Pancreas (tissue), 10 donors: ENCODE measurements around the gene KHDC1L. TPM values are rescaled to one million over a fixed set of nuclear protein-coding genes. Genes with fewer than 3 reads are reported as not detected.

Experiments
- ATAC-seq, 4 donors: fragments of 200-7000 bp; cut with Tn5 transposase; one replicate each; pipeline versions ENCODE4 v1.8.0 to v1.9.1; 2020; ENCODE audit warnings: mild to moderate bottlenecking in 4 of 4, moderate library complexity in 4 of 4
- DNase-seq, 6 donors: peaks; one replicate each; pipeline ENCODE4 v3.0.0-alpha.2; 2020
- FAIRE-seq: peaks from 2 replicates; lab custom pipeline; 2012; peaks lifted over from hg19 to GRCh38; lab: Jason Lieb, UNC
- H3K27ac ChIP-seq, 4 donors: fragments of 200-600 bp; sonication (generic); 1 replicate in 3 of 4; 2 replicates in 1 of 4; pipeline versions ENCODE4 v1.5.0 to v1.8.0; 2020
- H3K27me3 ChIP-seq, 4 donors: fragments of 200-600 bp; one replicate each; pipeline ENCODE4 v1.8.0; 2021
- H3K36me3 ChIP-seq, 3 donors: fragments of 200-600 bp; sonication (generic) in 1 of 3; one replicate each; pipeline versions ENCODE4 v1.5.0 to v1.8.0; 2020 to 2021
- H3K4me1 ChIP-seq, 3 donors: fragments of 200-600 bp; one replicate each; pipeline ENCODE4 v1.8.0; 2021
- H3K4me3 ChIP-seq, 4 donors: fragments of 200-600 bp; sonication (generic) in 2 of 4; one replicate each; pipeline versions ENCODE4 v1.5.0 to v1.8.0; 2020 to 2021
- H3K9me3 ChIP-seq, 4 donors: fragments of 200-600 bp; one replicate each; pipeline ENCODE4 v1.8.0; 2021
- WGBS, 2 donors: extraction: QIAGEN DNeasy Blood & Tissue Kit; methylation state at CpG; one replicate each; pipeline ENCODE4 v1.1.7; 2013; 5-methylcytosine and 5-hydroxymethylcytosine counted together
- intact Hi-C, 3 donors: fragments of 100-400 bp; cut with DNase I; formaldehyde crosslinking; loops; one replicate each; pipeline versions ENCODE4 v1.11.1 to v1.14.2; 2022
- polyA plus RNA-seq, 2 donors: library from polyadenylated mRNA; stranded (reverse); fragments of 200-250 nt; gene quantifications; one replicate each; pipeline ENCODE4 v1.2.3, GENCODE V29; 2013
- total RNA-seq, 6 donors: library from RNA; stranded (reverse); fragmentation: NEBNext Ultra II Directional in 4 of 6; extraction: Animal tissue kit (Norgen Biotek cat#: 25700) in 4 of 6; gene quantifications; one replicate each; pipeline versions ENCODE4 v1.2.1 to v1.2.4, GENCODE V29; 2021 to 2023
- TF ChIP-seq, protein P1 (sequence below), 4 donors: fragments of 200-600 bp; sonication (generic) in 3 of 4; IDR thresholded peaks; one replicate each; pipeline versions ENCODE4 v1.5.0 to v1.8.0; 2021; ENCODE audit warnings: antibody characterized with exemption in 4 of 4
- donor health status: healthy with polysubstance abuse.
- donor health status: DM: no; HTN: no; CAD: no; lungs with moderate emphysema.
- donor health status: DM: no; HTN: no; CAD: no.
- donor health status: control.
- donor health status: control.
- donor health status: Bipolar disorder and iron deficiency.
- donor health status: DM: yes; HTN: yes; CAD: no.
- donor health status: DM: no; HTN: no; CAD: no.
- donor health status: DM: no; HTN: no; CAD: no.
- donor health status: DM: yes; HTN: yes; CAD: no.

The KHDC1L gene
- total and polyA plus RNA-seq, 8 donors, result 0.28 to 0.38 TPM; not detected in 6

- intact Hi-C loops, result no loop called here
- H3K9me3 ChIP-seq, result no peaks in the 10 kb centered on the region
- 75 to 79% methylated on average over 3 of the region's 3 CpGs for WGBS, 2 donors
- no peaks in the 10 kb centered on the region for H3K27me3 ChIP-seq
- no peaks in the 10 kb centered on the region for H3K4me1 ChIP-seq
- DNase-seq (no peak), FAIRE-seq (no peak), ATAC-seq (peak in 1 of 4 donors; percentile 41)
- H3K27ac ChIP-seq, result no peak overlapping the region
- no peaks in the 10 kb centered on the region for H3K36me3 ChIP-seq
- no peak overlapping the region for H3K4me3 ChIP-seq
- TF ChIP-seq, protein P1, sequence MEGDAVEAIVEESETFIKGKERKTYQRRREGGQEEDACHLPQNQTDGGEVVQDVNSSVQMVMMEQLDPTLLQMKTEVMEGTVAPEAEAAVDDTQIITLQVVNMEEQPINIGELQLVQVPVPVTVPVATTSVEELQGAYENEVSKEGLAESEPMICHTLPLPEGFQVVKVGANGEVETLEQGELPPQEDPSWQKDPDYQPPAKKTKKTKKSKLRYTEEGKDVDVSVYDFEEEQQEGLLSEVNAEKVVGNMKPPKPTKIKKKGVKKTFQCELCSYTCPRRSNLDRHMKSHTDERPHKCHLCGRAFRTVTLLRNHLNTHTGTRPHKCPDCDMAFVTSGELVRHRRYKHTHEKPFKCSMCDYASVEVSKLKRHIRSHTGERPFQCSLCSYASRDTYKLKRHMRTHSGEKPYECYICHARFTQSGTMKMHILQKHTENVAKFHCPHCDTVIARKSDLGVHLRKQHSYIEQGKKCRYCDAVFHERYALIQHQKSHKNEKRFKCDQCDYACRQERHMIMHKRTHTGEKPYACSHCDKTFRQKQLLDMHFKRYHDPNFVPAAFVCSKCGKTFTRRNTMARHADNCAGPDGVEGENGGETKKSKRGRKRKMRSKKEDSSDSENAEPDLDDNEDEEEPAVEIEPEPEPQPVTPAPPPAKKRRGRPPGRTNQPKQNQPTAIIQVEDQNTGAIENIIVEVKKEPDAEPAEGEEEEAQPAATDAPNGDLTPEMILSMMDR (IDR thresholded peaks at IDR 0.05), result no peak
Measured at GRCh38 chr6:73207221-73207837, 18.0 kb downstream of the KHDC1L start.

DNA sequence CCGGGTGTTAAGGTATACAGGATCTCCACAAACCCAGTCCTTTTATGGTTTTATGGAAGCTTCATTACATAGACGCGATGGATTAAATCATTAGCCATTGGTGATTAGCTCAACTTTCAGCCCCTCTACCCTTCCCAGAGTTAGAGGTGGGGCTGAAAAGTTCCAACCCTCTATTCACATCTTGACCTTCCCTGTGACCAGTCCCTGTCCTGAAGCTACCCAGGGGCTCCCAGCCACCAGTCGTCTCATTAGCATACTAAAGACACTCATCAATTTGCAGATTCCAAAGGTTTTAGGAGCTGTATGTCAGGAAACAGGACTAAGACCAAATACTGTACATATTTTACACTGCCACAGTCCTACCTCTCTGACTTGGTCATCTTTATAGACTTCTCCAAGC is 21.0 kb downstream of the KHDC1L start:
- WGBS, 2 donors, result 72 to 79% methylated on average over 4 of the region's 4 CpGs
- intact Hi-C loops, result no loop called here
- Histone ChIP-seq H3K9me3 (no peaks in the 10 kb centered on the region), H3K27ac (no peak overlapping the region), H3K4me3 (no peak overlapping the region), H3K4me1 (no peaks in the 10 kb centered on the region), H3K27me3 (no peaks in the 10 kb centered on the region), H3K36me3 (no peaks in the 10 kb centered on the region)
- DNase-seq, result no peak
- TF ChIP-seq, protein P1 (IDR thresholded peaks at IDR 0.05), result no peak
- no peak for FAIRE-seq
- no peak for ATAC-seq

DNA sequence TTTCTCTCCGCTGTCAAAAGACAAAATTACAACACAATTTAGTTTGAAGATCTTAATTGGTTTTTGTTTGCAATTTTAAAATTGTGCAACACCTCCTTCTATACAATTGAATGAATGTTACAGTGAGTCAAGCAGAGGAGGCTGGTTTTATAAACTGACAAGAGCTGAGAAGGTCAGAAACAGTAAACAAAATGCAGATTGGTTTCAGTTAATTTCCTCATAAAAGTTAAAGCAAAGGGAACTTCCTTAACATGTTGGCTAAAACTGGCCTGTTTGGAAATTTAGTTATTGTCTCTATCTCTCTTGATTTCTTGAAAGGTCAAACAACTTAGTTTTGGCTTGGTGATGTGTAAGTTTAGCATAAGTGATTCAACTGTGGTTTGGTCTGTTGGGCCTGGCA is 22.2 kb downstream of the KHDC1L start:
- ATAC-seq (no peak), FAIRE-seq (no peak), DNase-seq (no peak)
- Histone ChIP-seq H3K9me3 (no peaks in the 10 kb centered on the region), H3K36me3 (no peaks in the 10 kb centered on the region), H3K27ac (no peak overlapping the region), H3K27me3 (no peaks in the 10 kb centered on the region), H3K4me3 (no peak overlapping the region), H3K4me1 (no peaks in the 10 kb centered on the region)
- intact Hi-C loops, result no loop called here
- TF ChIP-seq, protein P1 (IDR thresholded peaks at IDR 0.05), result no peak
- WGBS, 2 donors, result 91 to 100% methylated on average over 1 of the region's 1 CpG

DNA sequence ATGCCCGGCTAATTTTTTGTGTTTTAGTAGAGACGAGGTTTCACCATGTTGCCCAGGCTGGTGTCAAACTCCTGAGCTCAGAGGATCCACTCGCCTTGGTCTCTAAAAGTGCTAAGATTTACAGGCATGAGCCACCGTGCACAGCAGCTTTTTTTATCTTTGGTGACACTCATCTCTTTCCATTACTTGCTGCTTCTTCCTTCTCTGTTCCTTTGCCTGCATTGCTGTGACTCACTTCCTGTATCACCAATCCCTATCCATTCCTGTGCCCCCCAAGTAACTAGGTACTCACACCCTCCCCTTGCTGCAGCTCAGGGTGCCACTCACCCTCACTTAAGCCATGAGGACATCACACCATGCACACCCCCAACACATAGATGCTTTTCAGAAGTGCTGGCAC is 24.6 kb downstream of the KHDC1L start:
- intact Hi-C loops, result no loop called here
- H3K36me3 ChIP-seq, result no peaks in the 10 kb centered on the region
- H3K9me3 ChIP-seq, result no peaks in the 10 kb centered on the region
- H3K4me1 ChIP-seq, result no peaks in the 10 kb centered on the region
- H3K4me3 ChIP-seq, result no peak overlapping the region
- WGBS, 2 donors, result 58 to 71% methylated on average over 4 of the region's 4 CpGs
- no peak for ATAC-seq
- no peak for FAIRE-seq
- DNase-seq, result no peak
- TF ChIP-seq, protein P1 (IDR thresholded peaks at IDR 0.05), result no peak
- no peak overlapping the region for H3K27ac ChIP-seq
- H3K27me3 ChIP-seq, result no peaks in the 10 kb centered on the region

GRCh38 chr6:73200247-73200646 is 25.0 kb downstream of the KHDC1L start:
- ATAC-seq (no peak), FAIRE-seq (no peak), DNase-seq (no peak)
- TF ChIP-seq, protein P1 (IDR thresholded peaks at IDR 0.05), result no peak
- no peak overlapping the region for H3K4me3 ChIP-seq
- intact Hi-C loops, result no loop called here
- no peaks in the 10 kb centered on the region for H3K9me3 ChIP-seq
- H3K27me3 ChIP-seq, result no peaks in the 10 kb centered on the region
- no peaks in the 10 kb centered on the region for H3K36me3 ChIP-seq
- 52 to 62% methylated on average over 3 of the region's 3 CpGs for WGBS, 2 donors
- no peak overlapping the region for H3K27ac ChIP-seq
- no peaks in the 10 kb centered on the region for H3K4me1 ChIP-seq
